HepG2 (cell line): ENCODE measurements around the gene MALT1. TPM values are rescaled to one million over a fixed set of nuclear protein-coding genes. Genes with fewer than 3 reads are reported as not detected.

ENCODE experiments used
- ATAC-seq: fragments of 200-7000 bp; cut with Tn5 transposase; 3 replicates; pipeline ENCODE4 v1.9.1; 2020; ENCODE audit warnings: mild to moderate bottlenecking, moderate library complexity
- BruUV-seq: library from RNA; stranded (reverse); fragments of 400-500 nt; replicated peaks from 2 replicates; lab custom pipeline; 2021; lab: Mats Ljungman, UMichigan
- CTCF ChIA-PET: fragments of 300-600 bp; formaldehyde crosslinking; extraction: SDS; loops from one replicate; lab custom pipeline; 2021; ENCODE audit warnings: low total read pairs, inconsistent platforms, low intra/inter-chr PET ratio; lab: Yijun Ruan, JAX
- POLR2A ChIA-PET: fragments of 350-600 bp; sonication (Branson Sonifier 250); formaldehyde crosslinking; loops from one replicate; lab custom pipeline; 2020; ENCODE audit warnings: antibody characterized with exemption, inconsistent platforms; lab: Yijun Ruan, JAX
- DNase-seq: peaks from one replicate; pipeline ENCODE4 v3.0.0-alpha.2; 2015; ENCODE audit warnings: low spot score
- FAIRE-seq: peaks from 3 replicates; lab custom pipeline; 2011; peaks lifted over from hg19 to GRCh38; lab: Jason Lieb, UNC
- H2AFZ ChIP-seq: one replicate; pipeline ENCODE4 v1.6.1; 2011; ENCODE audit warnings: low read length, inconsistent platforms
- H3K27ac ChIP-seq: fragments of 300-600 bp; 3 replicates; pipeline ENCODE4 v1.8.0; 2011; ENCODE audit warnings: mixed run types, mild to moderate bottlenecking, mixed read lengths, low read length, inconsistent platforms; ENCODE audit not compliant: insufficient read depth; ENCODE audit errors: extremely low read length
- H3K27me3 ChIP-seq, 2 experiments: fragments of 200-600 bp in 1 of 2; 2 replicates in 1 of 2; 3 replicates in 1 of 2; pipeline versions ENCODE4 v1.6.0 to v1.8.0; 2011; ENCODE audit warnings: low read length in 2 of 2, mild to moderate bottlenecking in 2 of 2, moderate library complexity in 2 of 2, inconsistent platforms in 1 of 2; ENCODE audit not compliant: insufficient read depth in 2 of 2, control insufficient read depth in 1 of 2
- H3K36me3 ChIP-seq, 2 experiments: fragments of 200-600 bp in 1 of 2; replicated peaks in 1 of 2; 2 replicates in 1 of 2; 3 replicates in 1 of 2; pipeline versions ENCODE4 v1.5.1 to v1.8.0; 2011; ENCODE audit warnings: low read length in 2 of 2, inconsistent platforms in 1 of 2; ENCODE audit not compliant: insufficient read depth in 2 of 2, control insufficient read depth in 1 of 2
- H3K4me1 ChIP-seq: 2 replicates; pipeline ENCODE4 v1.5.1; 2012; ENCODE audit warnings: low read length, inconsistent platforms; ENCODE audit not compliant: insufficient read depth
- H3K4me2 ChIP-seq: 2 replicates; pipeline ENCODE4 v1.6.0; 2011; ENCODE audit warnings: low read depth, low read length, inconsistent platforms
- H3K4me3 ChIP-seq, 3 experiments: fragments of 200-600 bp in 1 of 3; sonication (generic), shearing (Covaris generic) in 1 of 3; replicated peaks in 1 of 3; 2 replicates each; pipeline ENCODE4 v1.5.1; 2011 to 2016; ENCODE audit warnings: low read length in 3 of 3, inconsistent platforms in 2 of 3, low read depth in 2 of 3, mild to moderate bottlenecking in 2 of 3, control low read depth in 1 of 3, mixed read lengths in 1 of 3; ENCODE audit not compliant: insufficient read depth in 1 of 3
- H3K79me2 ChIP-seq: one replicate; pipeline ENCODE4 v1.6.1; 2011; ENCODE audit warnings: low read length, inconsistent platforms; ENCODE audit not compliant: insufficient read depth
- H3K9ac ChIP-seq: 2 replicates; pipeline ENCODE4 v1.6.0; 2011; ENCODE audit warnings: mild to moderate bottlenecking, low read depth, low read length, inconsistent platforms; ENCODE audit not compliant: insufficient read depth
- H3K9me3 ChIP-seq: 2 replicates; pipeline ENCODE4 v1.5.1; 2012; ENCODE audit warnings: mild to moderate bottlenecking, low read length
- H4K20me1 ChIP-seq: 2 replicates; pipeline ENCODE4 v1.6.0; 2011; ENCODE audit warnings: inconsistent platforms, mild to moderate bottlenecking, low read length, moderate library complexity; ENCODE audit not compliant: insufficient read depth
- AKAP8 ChIP-seq: sonication (generic); formaldehyde crosslinking; IDR thresholded peaks from 2 replicates; pipeline ENCODE4 v1.5.1; 2020; ENCODE audit warnings: mild to moderate bottlenecking, missing genetic modification reagents
- ATF1 ChIP-seq: IDR thresholded peaks from 2 replicates; pipeline ENCODE4 v1.6.1; 2016; ENCODE audit warnings: mild to moderate bottlenecking, control low read depth
- ATRX ChIP-seq: sonication (generic); formaldehyde crosslinking; IDR thresholded peaks from 2 replicates; pipeline ENCODE4 v1.4.0; 2020; ENCODE audit warnings: missing genetic modification reagents, borderline replicate concordance
- CEBPB ChIP-seq: IDR thresholded peaks from 2 replicates; pipeline ENCODE4 v1.6.1; 2011; ENCODE audit warnings: low read depth, low read length, improper control_type of control experiment, borderline replicate concordance
- CHCHD3 ChIP-seq: sonication (generic); formaldehyde crosslinking; IDR thresholded peaks from 2 replicates; pipeline ENCODE4 v1.8.0; 2022; ENCODE audit warnings: mild to moderate bottlenecking, missing genetic modification reagents, moderate library complexity
- HNRNPLL ChIP-seq: fragments of 200-400 bp; formaldehyde crosslinking; IDR thresholded peaks from 2 replicates; pipeline ENCODE4 v1.6.1; 2017; ENCODE audit warnings: mild to moderate bottlenecking, low read depth, low read length; ENCODE audit not compliant: poor library complexity, severe bottlenecking
- IRF2 ChIP-seq: IDR thresholded peaks from 2 replicates; pipeline ENCODE4 v1.6.1; 2018; ENCODE audit warnings: missing genetic modification reagents, missing compliant biosample characterization
- KLF9 ChIP-seq: IDR thresholded peaks from 2 replicates; pipeline ENCODE4 v1.6.1; 2016; ENCODE audit warnings: low read depth
- MYPOP ChIP-seq: sonication (generic); formaldehyde crosslinking; IDR thresholded peaks from 2 replicates; pipeline ENCODE4 v1.8.1; 2023; ENCODE audit warnings: mild to moderate bottlenecking, moderate library complexity, missing genetic modification reagents
- NR2F1 ChIP-seq, 2 experiments: fragments of 450-650 bp in 1 of 2; formaldehyde crosslinking in 1 of 2; IDR thresholded peaks; 2 replicates each; pipeline versions ENCODE4 v1.5.0 to v1.6.1; 2016 to 2020; ENCODE audit warnings: mild to moderate bottlenecking in 1 of 2, missing compliant biosample characterization in 1 of 2, missing genetic modification reagents in 1 of 2, moderate library complexity in 1 of 2
- ZFP36L2 ChIP-seq: sonication (generic); formaldehyde crosslinking; IDR thresholded peaks from 2 replicates; pipeline ENCODE4 v1.4.0; 2020; ENCODE audit warnings: missing genetic modification reagents
- ZFP90 ChIP-seq: sonication (generic); formaldehyde crosslinking; IDR thresholded peaks from 2 replicates; pipeline ENCODE4 v1.8.0; 2022; ENCODE audit warnings: missing genetic modification reagents, mild to moderate bottlenecking, inconsistent platforms, borderline replicate concordance
- ZFP91 ChIP-seq: sonication (generic); formaldehyde crosslinking; IDR thresholded peaks from 2 replicates; pipeline ENCODE4 v1.9.0; 2022; ENCODE audit warnings: missing genetic modification reagents, mild to moderate bottlenecking, borderline replicate concordance
- ZMYM3 ChIP-seq: sonication (generic); formaldehyde crosslinking; IDR thresholded peaks from 2 replicates; pipeline ENCODE4 v1.5.1; 2020; ENCODE audit warnings: mild to moderate bottlenecking, missing genetic modification reagents
- ZNF496 ChIP-seq: sonication (generic); formaldehyde crosslinking; IDR thresholded peaks from 2 replicates; pipeline ENCODE4 v1.8.1; 2023; ENCODE audit warnings: mild to moderate bottlenecking, moderate library complexity, missing genetic modification reagents; ENCODE audit not compliant: insufficient replicate concordance
- ZNF546 ChIP-seq: sonication (generic); formaldehyde crosslinking; conservative IDR thresholded peaks from 2 replicates; pipeline ENCODE4 v1.8.1; 2023; ENCODE audit warnings: mild to moderate bottlenecking, missing genetic modification reagents
- ZNF562 ChIP-seq: sonication (generic); formaldehyde crosslinking; IDR thresholded peaks from 2 replicates; pipeline ENCODE4 v1.8.0; 2022; ENCODE audit warnings: missing genetic modification reagents, borderline replicate concordance
- ZNF615 ChIP-seq: sonication (generic); formaldehyde crosslinking; IDR thresholded peaks from 2 replicates; pipeline ENCODE4 v1.5.0; 2020; ENCODE audit warnings: mild to moderate bottlenecking, missing genetic modification reagents, borderline replicate concordance
- ZSCAN21 ChIP-seq: sonication (generic); formaldehyde crosslinking; IDR thresholded peaks from 2 replicates; pipeline ENCODE4 v1.8.0; 2022; ENCODE audit warnings: mild to moderate bottlenecking, missing genetic modification reagents, moderate library complexity, borderline replicate concordance
- WGBS: methylation state at CpG from one replicate; pipeline ENCODE4 v1.1.6; 2017; ENCODE audit warnings: low lambda C conversion rate; 5-methylcytosine and 5-hydroxymethylcytosine counted together
- in situ Hi-C: cut with HindIII; loops from 2 replicates; pipeline ENCODE4 v1.10.0; 2017; ENCODE audit warnings: low pct_unique_long_range_greater_than_20kb; ENCODE audit not compliant: extremely low pct_ligation_motif_present
- intact Hi-C: fragments of 100-400 bp; cut with micrococcal nuclease; formaldehyde crosslinking; loops from one replicate; pipeline ENCODE4 v1.10.0; 2022; ENCODE audit not compliant: unreplicated experiment
- polyA plus RNA-seq, 8 experiments: library from polyadenylated mRNA; depleted of rRNA in 3 of 8; stranded (reverse) in 7 of 8; unstranded in 1 of 8; fragments of >200 nt; fragmentation: Illumina TruSeq in 4 of 8; extraction: Trizol in 4 of 8; gene quantifications; 2 replicates each; pipeline versions ENCODE4 v1.2.1 to v1.2.3, GENCODE V29; 2011 to 2016; ENCODE audit warnings: low read depth in 4 of 8, missing spikeins in 1 of 8, mixed read lengths in 1 of 8; ENCODE audit not compliant: insufficient read depth in 1 of 8
- total RNA-seq, 5 experiments: library from RNA; depleted of rRNA; stranded (reverse); fragments of >200 nt; fragmentation: Illumina TruSeq; extraction: Trizol; gene quantifications; 2 replicates each; pipeline ENCODE4 v1.2.3, GENCODE V29; 2016; ENCODE audit warnings: low read depth in 1 of 5

The MALT1 gene
- total and polyA plus RNA-seq, 2 of the 13 experiments (the other 11 are each of a cell fraction or from before 2014, with no cell fraction given): 43.9 to 89.0 TPM

GRCh38 chr18:58632552-58632951, 38.7 kb upstream of the MALT1 start:
- in situ Hi-C loops: no loop called here
- no peak for ATAC-seq
- no peak overlapping the region for H2AFZ ChIP-seq
- WGBS: 75% methylated on average over 2 of the region's 5 CpGs
- BruUV-seq: no TSS peak
- no peak overlapping the region for H3K9ac ChIP-seq
- no peak for DNase-seq
- no peak overlapping the region for H3K4me2 ChIP-seq
- H3K4me3 ChIP-seq: no peak overlapping the region
- H3K79me2 ChIP-seq: no peaks in the 10 kb centered on the region
- ChIA-PET CTCF (no interaction called here), POLR2A (no interaction called here)
- H3K9me3 ChIP-seq: no peaks in the 10 kb centered on the region
- peaks cover 0 to 2% of the 10 kb centered on the region in 2 experiments; a peak in 1 of 5 replicates for H3K27me3 ChIP-seq
- H3K27ac ChIP-seq: no peak overlapping the region
- H4K20me1 ChIP-seq: no peaks in the 10 kb centered on the region
- H3K36me3 ChIP-seq: no peaks in the 10 kb centered on the region
- H3K4me1 ChIP-seq: peaks cover 29% of the 10 kb centered on the region
- intact Hi-C loops: no loop called here
- TF ChIP-seq CHCHD3 (CRISPR knock-in tag) (no peak), MYPOP (no peak), HNRNPLL (no peak), ZMYM3 (no peak), ZFP91 (no peak), IRF2 (CRISPR knock-in tag) (no peak)
- FAIRE-seq: no peak

- FAIRE-seq (no peak), DNase-seq (no peak), ATAC-seq (no peak)
- peaks cover 0 to 6% of the 10 kb centered on the region in 2 experiments; a peak in 1 of 5 replicates for H3K27me3 ChIP-seq
- H2AFZ ChIP-seq: no peak overlapping the region
- no peak overlapping the region for H3K27ac ChIP-seq
- H3K4me2 ChIP-seq: no peak overlapping the region
- ChIA-PET POLR2A (no interaction called here), CTCF (no interaction called here)
- H3K4me1 ChIP-seq: peaks cover 20% of the 10 kb centered on the region
- in situ Hi-C loops (no loop called here), intact Hi-C loops (no loop called here)
- H3K9me3 ChIP-seq: no peaks in the 10 kb centered on the region
- no peak overlapping the region for H3K9ac ChIP-seq
- no TSS peak for BruUV-seq
- H3K79me2 ChIP-seq: no peaks in the 10 kb centered on the region
- no peak overlapping the region for H3K4me3 ChIP-seq
- H4K20me1 ChIP-seq: no peaks in the 10 kb centered on the region
- no peaks in the 10 kb centered on the region for H3K36me3 ChIP-seq
- TF ChIP-seq ZFP90 (no peak), CEBPB (no peak), ZNF562 (CRISPR knock-in tag) (no peak), ZNF496 (CRISPR knock-in tag) (no peak), KLF9 (CRISPR knock-in tag) (no peak), ZSCAN21 (CRISPR knock-in tag) (no peak), AKAP8 (CRISPR knock-in tag) (no peak), ZNF546 (CRISPR knock-in tag) (no peak), ZFP36L2 (no peak), ATRX (CRISPR knock-in tag) (no peak), ZNF615 (CRISPR knock-in tag) (no peak), ATF1 (CRISPR knock-in tag) (no peak), NR2F1 (CRISPR knock-in tag; IDR thresholded peaks at IDR 0.05) (no peak)
Observed at GRCh38 chr18:58633874-58634273, 37.4 kb upstream of the MALT1 start.
